ENCODE results near the gene CLEC10A.
A peak's percentile ranks its signal among the peaks of the same experiment; 100 is the strongest.
"Not testable (repeated sequence)": the region's sequence is repeated elsewhere in the genome, so short reads cannot be mapped to it uniquely, and the experiment has no call there.

CLEC10A gene

DNA sequence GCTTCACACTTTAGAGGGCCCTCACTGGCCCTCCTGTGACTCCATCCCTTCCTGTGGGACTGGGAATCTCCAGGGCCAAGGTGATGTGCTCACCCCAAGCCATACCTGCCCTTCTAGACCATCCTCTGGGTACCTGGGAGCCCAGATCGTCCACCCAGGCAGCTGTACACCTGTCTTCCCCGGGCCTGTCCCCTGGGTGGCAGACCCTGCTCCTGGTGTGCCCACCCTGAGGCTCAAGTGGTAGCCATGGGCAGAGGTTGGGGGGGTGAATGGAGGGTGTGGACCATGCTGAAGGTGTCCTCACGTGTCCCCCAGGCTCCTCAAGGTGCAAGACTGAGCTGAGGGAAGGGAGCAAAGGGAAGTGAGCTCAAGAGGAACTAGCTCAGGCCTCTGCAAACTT lies 9.3 kb downstream of the CLEC10A start:
- DNase-seq = no peak

DNA sequence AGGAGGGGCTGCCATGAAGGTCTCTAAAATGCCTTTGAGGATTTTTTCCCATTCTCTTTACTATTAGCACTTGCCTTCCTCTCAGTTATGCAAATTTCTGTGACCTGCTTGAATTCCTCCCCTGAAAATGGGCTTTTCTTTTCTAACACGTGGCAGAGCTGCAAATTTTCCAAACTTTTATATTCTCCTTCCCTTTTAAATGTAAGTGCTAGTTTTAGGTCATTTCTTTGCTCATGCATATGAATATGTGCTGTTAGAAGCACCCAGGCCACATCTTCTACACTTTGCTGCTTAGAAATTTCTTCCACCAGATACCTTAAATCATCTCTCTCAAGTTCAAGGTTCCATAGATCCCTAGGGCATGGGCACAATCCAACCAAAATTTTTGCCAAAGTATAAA lies 11.8 kb downstream of the CLEC10A start:
- DNase-seq = no peak

GRCh38 chr17:7067198-7067597 lies 12.9 kb downstream of the CLEC10A start:
- no peak for DNase-seq

GRCh38 chr17:7064261-7064660 lies 15.8 kb downstream of the CLEC10A start:
- DNase-seq = no peak

DNA sequence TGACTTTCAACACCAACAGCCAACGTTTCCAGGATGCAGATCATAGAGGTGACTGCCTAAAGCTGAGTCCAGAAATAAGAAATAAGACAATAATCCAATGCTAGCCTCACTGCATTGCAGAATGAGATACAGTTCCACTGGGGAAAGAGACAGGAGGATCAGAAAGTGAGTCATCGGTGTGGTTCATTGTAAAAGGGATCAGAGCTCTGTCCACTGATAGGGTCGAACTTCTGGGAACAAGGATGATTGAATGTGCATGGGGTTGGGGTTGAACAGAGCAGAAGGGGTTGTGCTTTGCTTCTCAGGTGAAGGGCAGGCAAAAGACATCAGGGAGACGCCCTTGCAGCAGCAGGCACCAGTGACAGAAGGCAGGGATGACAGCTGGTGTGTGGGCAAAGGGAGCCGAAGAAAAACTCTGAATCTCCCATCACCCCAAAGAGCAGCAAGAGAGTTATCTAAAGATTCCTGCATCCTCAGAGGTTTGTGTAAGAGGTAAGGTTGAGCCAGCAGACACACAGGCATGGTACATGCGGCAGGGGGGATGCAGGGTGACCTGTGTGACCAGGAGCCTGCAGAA lies 16.4 kb downstream of the CLEC10A start:
- DNase-seq = no peak

DNA sequence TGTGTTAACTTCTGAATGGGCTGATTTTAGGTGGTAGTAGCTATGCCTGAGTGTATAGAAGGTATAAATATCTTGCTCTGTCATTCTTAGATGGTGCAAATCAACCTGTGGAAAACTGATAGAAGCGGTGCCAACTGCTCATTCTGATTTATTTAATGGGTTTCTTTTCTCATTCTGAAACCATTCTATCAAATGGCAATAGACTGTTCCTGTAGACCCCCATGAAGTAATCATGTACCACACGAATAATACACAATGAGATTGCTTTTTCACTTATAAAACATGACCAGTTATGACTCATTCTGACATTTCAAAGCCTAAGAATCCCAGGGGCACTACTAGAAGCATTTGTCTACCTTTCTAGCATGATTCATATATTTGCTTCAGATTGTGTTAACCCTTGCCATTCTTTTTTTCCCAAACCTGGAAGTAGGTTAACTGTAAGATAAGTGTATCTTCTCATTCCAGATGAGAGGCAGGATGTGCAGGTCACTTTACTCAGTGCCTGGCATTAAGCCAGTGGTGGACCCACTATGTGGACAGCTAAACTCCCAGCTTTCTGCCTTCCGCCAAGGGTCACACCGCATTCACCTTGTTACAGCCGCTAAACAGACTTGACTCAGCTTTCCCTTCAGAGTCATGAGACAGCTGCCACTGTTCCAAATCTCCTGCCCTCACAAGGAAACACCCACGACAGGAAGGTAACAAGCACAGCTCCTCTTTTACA lies 19.7 kb downstream of the CLEC10A start:
- no peak for DNase-seq

- no peak for DNase-seq
Measured at GRCh38 chr17:7058831-7059447, 21.1 kb downstream of the CLEC10A start.

DNA sequence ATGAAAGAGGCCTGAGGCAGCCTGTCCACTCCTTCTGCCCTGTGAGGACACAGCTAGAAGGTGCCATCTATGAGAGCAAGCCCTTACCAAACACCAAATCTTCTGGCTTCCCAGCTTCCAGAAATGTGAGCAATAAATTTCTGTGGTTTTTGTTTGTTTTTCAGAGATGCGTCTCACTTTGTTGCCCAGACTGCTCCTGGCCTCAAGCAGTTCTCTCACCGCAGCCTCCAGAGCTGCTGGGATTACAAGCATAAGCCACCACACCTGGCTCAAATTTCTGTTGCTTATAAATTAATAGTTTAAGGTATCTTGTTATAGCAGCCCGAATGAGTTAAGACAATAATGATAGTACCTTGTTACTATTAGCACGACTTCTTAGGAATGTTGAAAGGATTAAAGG lies 23.7 kb downstream of the CLEC10A start:
- DNase-seq = no peak

DNA sequence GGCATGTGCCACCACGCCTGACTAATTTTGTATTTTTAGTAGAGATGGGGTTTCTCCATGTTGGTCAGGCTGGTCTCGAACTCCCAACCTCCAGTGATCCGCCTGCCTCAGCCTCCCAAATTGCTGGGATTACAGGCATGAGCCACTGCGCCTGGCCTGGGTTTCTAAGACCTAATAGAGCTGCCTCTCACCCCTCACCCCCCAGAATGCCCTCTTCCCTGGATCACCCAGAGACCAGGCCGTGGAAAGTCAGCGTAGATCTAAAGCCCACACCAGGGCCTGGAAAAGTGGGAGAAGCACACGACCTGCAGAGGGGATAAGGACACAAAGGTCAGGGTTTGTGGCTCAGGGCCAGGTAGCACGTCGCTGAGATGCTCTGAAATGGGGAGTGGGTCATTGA lies 29.5 kb downstream of the CLEC10A start:
- not testable (repeated sequence) for DNase-seq

- no peak for DNase-seq
Measured at GRCh38 chr17:7048968-7049367, 31.1 kb downstream of the CLEC10A start.

- DNase-seq = no peak
Measured at GRCh38 chr17:7047566-7047965, 32.5 kb downstream of the CLEC10A start.

GRCh38 chr17:7046725-7047397 lies 33.2 kb downstream of the CLEC10A start:
- DNase-seq = peak in 1 of 2 experiments; percentile 33

GRCh38 chr17:7046127-7046724 lies 33.8 kb downstream of the CLEC10A start:
- peak in 1 of 2 experiments; percentile 13 for DNase-seq

DNA sequence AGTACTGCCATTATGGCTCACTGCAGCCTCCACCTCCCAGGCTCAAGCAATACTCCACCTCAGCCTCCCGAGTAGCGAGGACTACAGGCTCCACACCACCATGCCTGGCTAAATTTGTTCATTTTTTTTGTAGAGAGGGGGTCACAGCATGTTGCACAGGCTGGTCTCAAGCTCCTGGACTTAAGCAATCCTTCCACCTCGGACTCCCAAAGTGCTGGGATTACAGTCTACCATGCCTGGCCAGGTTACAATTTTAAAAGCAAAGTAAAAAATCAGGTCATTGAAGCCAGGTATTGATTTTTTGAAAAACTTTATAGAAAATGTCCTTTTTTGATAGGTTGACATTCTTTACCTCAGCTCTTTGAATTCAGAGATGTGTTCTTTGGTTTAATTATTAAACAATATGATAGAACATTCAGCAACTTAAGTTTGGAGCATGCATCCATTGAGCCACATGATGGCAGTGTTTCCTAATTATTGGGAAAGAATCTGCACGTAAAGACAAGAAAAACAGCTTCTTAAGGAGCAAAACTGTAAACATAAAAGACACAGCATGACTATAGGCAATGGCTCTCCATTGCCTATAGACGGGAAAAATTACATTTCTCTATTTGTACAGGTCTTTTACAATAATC lies 34.4 kb downstream of the CLEC10A start:
- DNase-seq = peak; percentile 12 to 36

- DNase-seq = peak in 1 of 2 experiments; percentile 39
Measured at GRCh38 chr17:7043497-7044198, 36.4 kb downstream of the CLEC10A start, which contains the start of gene SLC16A11. Gene SLC16A11 (minus strand): TSS chr17:7044092. CDS start chr17:7043513, 579 bp downstream.

GRCh38 chr17:7043182-7043496 lies 36.9 kb downstream of the CLEC10A start:
- no peak for DNase-seq

DNA sequence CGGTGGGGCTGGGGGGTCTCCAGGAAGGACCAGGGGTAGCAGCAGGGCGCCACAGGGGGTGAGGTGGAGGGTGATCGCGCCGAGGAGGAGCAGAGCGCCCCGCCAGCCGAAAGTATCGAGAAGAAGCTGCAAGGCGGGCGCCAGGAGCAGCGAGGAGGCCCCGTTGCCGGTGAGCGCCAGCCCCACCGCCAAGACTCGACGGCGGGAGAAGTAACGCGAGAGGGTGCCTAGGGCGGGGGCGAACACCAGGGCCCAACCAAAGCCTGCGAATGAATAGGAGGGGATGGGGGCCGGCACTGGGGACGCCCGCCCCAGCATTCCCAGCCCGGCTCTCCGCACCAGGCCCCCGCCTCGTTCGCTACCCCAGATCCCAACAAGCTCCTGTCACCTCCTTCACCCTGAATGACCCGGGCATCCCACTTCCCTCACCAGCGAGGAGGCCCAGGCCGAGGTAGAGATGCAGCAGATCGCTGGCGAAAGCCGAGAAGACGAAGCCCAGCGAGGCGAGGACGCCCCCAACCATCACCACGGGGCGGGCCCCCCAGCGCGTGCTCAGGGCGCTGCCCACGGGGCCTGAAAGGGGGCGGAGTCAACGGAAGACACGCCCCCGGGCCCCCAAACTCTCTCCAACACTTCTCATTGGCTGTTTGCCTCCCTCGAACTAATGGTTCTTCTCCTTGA lies 37.4 kb downstream of the CLEC10A start:
- DNase-seq = no peak

DNA sequence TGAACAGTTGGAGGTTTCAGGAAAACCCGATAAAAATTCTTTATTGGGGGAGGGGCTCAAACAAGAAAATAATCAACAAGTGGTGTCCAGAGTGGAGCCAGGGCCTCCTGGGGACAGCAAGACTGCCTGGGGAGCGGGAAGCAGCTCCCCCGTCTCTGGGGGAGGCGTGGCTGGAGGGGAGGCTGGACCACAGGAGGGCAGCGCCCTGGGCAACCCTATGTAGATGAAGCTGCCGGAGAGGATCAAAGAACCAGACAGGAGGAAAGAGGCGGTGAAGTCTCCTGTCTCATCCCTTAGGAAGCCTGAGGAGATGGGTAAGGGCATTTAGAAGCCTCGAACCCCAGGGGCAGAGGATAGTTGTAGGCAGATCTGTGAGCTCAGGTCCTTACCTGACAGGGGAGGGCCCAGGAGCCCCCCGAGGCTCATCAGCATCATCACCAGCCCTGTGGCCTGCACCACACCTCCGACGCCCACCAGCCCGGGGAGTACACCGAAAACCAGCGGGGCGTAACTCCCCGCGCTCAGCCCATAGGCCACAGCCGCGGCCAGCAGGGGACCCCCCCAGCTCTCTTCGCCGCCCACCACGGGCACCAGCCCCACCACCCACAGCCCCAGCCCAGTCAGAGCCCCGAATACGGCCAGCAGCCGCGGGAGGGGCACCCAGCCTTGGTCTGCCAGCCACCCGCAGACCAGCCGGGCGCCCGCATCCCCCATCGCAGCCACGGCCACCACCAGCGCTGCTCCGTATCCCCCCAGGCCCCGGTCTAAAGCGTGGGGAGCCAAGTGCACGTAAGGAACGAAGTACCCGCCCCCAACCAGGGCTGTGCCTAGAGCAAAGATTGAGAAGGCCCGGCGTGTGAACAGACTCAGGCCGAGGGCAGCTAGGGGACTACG lies 38.2 kb downstream of the CLEC10A start:
- DNase-seq = no peak

GRCh38 chr17:7039832-7040231 lies 40.2 kb downstream of the CLEC10A start:
- no peak for DNase-seq

DNA sequence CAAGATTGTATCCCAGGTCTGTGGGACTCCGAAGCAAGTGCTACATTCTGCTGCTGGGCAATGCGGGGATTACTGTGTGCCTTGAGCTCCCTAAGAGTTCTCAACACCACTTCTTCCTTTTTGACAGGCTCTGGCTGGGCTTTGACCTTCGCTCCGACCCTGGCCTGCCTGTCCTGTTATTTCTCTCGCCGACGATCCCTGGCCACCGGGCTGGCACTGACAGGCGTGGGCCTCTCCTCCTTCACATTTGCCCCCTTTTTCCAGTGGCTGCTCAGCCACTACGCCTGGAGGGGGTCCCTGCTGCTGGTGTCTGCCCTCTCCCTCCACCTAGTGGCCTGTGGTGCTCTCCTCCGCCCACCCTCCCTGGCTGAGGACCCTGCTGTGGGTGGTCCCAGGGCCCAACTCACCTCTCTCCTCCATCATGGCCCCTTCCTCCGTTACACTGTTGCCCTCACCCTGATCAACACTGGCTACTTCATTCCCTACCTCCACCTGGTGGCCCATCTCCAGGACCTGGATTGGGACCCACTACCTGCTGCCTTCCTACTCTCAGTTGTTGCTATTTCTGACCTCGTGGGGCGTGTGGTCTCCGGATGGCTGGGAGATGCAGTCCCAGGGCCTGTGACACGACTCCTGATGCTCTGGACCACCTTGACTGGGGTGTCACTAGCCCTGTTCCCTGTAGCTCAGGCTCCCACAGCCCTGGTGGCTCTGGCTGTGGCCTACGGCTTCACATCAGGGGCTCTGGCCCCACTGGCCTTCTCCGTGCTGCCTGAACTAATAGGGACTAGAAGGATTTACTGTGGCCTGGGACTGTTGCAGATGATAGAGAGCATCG lies 41.8 kb downstream of the CLEC10A start:
- DNase-seq = no peak

Measured in NCI-H524 (cell line).